ENCODE measurements around the gene HCFC1.

HCFC1 gene

GRCh38 chrX:153966283-153966688 is 5.3 kb downstream of the HCFC1 start:
- TF ChIP-seq, protein P1, sequence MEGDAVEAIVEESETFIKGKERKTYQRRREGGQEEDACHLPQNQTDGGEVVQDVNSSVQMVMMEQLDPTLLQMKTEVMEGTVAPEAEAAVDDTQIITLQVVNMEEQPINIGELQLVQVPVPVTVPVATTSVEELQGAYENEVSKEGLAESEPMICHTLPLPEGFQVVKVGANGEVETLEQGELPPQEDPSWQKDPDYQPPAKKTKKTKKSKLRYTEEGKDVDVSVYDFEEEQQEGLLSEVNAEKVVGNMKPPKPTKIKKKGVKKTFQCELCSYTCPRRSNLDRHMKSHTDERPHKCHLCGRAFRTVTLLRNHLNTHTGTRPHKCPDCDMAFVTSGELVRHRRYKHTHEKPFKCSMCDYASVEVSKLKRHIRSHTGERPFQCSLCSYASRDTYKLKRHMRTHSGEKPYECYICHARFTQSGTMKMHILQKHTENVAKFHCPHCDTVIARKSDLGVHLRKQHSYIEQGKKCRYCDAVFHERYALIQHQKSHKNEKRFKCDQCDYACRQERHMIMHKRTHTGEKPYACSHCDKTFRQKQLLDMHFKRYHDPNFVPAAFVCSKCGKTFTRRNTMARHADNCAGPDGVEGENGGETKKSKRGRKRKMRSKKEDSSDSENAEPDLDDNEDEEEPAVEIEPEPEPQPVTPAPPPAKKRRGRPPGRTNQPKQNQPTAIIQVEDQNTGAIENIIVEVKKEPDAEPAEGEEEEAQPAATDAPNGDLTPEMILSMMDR (IDR thresholded peaks at IDR 0.05; ENCODE audit: control insufficient read depth, insufficient read depth, low read depth, low read length, missing control alignments): no peak
- H3K4me3 ChIP-seq (ENCODE audit: control insufficient read depth, low read depth, low read length): no peak overlapping the region
- no peak for DNase-seq (ENCODE audit: low read depth)

DNA sequence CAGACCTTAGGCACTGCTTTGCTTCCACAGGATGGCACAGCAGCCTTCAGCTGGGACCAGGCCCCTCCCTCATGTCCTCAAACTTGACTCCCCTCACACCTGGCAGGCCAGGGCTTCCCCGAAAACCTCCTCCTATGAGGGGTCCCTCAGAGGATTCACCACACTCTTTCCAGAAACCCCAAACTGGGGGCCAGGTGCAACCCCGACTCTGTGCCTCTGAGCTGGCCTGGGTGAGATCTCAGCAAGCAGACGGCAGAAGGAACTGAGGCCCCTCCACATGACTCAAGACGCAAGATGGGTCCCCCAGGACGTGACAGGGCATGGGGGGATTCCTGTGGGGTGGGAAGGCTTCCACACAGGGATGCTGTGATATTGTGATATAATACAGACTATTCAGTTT is 6.2 kb downstream of the HCFC1 start:
- TF ChIP-seq, protein P1 (IDR thresholded peaks at IDR 0.05; ENCODE audit: control insufficient read depth, insufficient read depth, low read depth, low read length, missing control alignments): no peak
- H3K4me3 ChIP-seq (ENCODE audit: control insufficient read depth, low read depth, low read length): no peak overlapping the region
- no peak for DNase-seq (ENCODE audit: low read depth)

DNA sequence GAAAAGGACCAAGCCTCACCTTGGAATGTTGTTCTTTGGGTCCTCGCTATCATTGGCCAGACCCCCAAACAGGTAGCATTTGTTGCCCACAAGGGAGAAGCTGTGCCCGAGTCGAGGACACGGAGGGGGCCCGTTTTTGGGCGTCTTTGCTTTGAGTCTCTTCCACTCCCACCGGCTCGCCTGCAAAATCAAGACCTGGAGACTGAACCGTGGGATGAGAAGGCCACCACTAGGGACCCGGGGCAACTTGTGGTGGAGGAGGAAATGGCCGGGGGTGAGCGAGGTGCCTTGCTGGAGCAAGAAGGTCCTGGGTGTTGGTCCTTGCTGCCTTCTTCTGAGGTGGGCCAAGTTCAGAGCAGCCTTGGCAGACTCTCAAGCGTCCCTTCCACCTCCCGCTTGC is 7.5 kb downstream of the HCFC1 start:
- DNase-seq (ENCODE audit: low read depth): no peak
- H3K4me3 ChIP-seq (ENCODE audit: control insufficient read depth, low read depth, low read length): no peak overlapping the region
- TF ChIP-seq, protein P1 (IDR thresholded peaks at IDR 0.05; ENCODE audit: control insufficient read depth, insufficient read depth, low read depth, low read length, missing control alignments): no peak

- TF ChIP-seq, protein P1 (IDR thresholded peaks at IDR 0.05; ENCODE audit: control insufficient read depth, insufficient read depth, low read depth, low read length, missing control alignments): no peak
- H3K4me3 ChIP-seq (ENCODE audit: control insufficient read depth, low read depth, low read length): no peak overlapping the region
- DNase-seq (ENCODE audit: low read depth): no peak
Measured at GRCh38 chrX:153963546-153963945, 8.1 kb downstream of the HCFC1 start.

- H3K4me3 ChIP-seq (ENCODE audit: control insufficient read depth, low read depth, low read length): no peak overlapping the region
- DNase-seq (ENCODE audit: low read depth): no peak
- TF ChIP-seq, protein P1 (IDR thresholded peaks at IDR 0.05; ENCODE audit: control insufficient read depth, insufficient read depth, low read depth, low read length, missing control alignments): no peak
Measured at GRCh38 chrX:153961292-153961691, 10.3 kb downstream of the HCFC1 start.

- H3K4me3 ChIP-seq (ENCODE audit: control insufficient read depth, low read depth, low read length): no peak overlapping the region
- no peak for DNase-seq (ENCODE audit: low read depth)
- TF ChIP-seq, protein P1 (IDR thresholded peaks at IDR 0.05; ENCODE audit: control insufficient read depth, insufficient read depth, low read depth, low read length, missing control alignments): no peak
Measured at GRCh38 chrX:153960786-153961185, 10.8 kb downstream of the HCFC1 start.

DNA sequence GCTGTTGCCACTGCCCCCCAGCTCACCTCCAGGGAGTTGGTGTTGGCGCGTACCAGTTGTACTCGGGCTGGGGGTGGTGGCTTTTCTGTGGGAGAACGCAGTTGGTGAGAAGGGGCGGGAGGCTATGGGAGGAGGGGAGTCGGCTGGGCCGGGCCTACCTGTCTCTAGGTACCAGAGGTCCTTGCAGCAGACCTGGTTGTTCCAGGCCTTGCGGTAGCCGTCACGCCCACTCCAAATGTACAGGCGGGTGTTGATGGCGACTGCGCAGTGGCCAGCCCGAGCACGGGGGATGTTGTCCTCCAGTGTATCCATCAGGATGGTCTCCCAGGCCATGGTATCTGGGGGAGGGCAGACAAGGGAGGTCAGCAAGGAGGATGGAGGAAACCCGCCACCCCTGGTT is 11.5 kb downstream of the HCFC1 start:
- DNase-seq (ENCODE audit: low read depth): no peak
- H3K4me3 ChIP-seq (ENCODE audit: control insufficient read depth, low read depth, low read length): no peak overlapping the region
- TF ChIP-seq, protein P1 (IDR thresholded peaks at IDR 0.05; ENCODE audit: control insufficient read depth, insufficient read depth, low read depth, low read length, missing control alignments): no peak

All from AG09309 (cell line).